Effector memory CD4-positive, alpha-beta T cell (primary cell): ENCODE data around the gene EME2.

ENCODE experiments used
- DNase-seq, 3 donors: peaks; one replicate each; pipeline ENCODE4 v3.0.0-alpha.2; 2020
- H3K27ac ChIP-seq: 2 replicates; pipeline ENCODE4 v1.7.0; 2013; ENCODE audit warnings: mild to moderate bottlenecking, low read length, moderate library complexity; ENCODE audit not compliant: insufficient read depth, poor library complexity, severe bottlenecking
- H3K27me3 ChIP-seq: replicated peaks from 2 replicates; pipeline ENCODE4 v1.7.0; 2013; ENCODE audit warnings: mild to moderate bottlenecking, low read length; ENCODE audit not compliant: insufficient read depth, control insufficient read depth, poor library complexity, severe bottlenecking
- H3K36me3 ChIP-seq: 2 replicates; pipeline ENCODE4 v1.7.0; 2013; ENCODE audit warnings: mild to moderate bottlenecking, low read length, moderate library complexity; ENCODE audit not compliant: control insufficient read depth, insufficient read depth
- H3K4me1 ChIP-seq: 2 replicates; pipeline ENCODE4 v1.7.0; 2013; ENCODE audit warnings: low read length, mild to moderate bottlenecking; ENCODE audit not compliant: control insufficient read depth, insufficient read depth, poor library complexity, severe bottlenecking
- H3K4me3 ChIP-seq: 2 replicates; pipeline ENCODE4 v1.7.0; 2013; ENCODE audit warnings: low read length, low read depth, mild to moderate bottlenecking; ENCODE audit not compliant: insufficient read depth, poor library complexity, severe bottlenecking
- H3K9me3 ChIP-seq: 2 replicates; pipeline ENCODE4 v1.7.0; 2013; ENCODE audit warnings: mild to moderate bottlenecking, low read length, moderate library complexity; ENCODE audit not compliant: control insufficient read depth

EME2 gene

DNA sequence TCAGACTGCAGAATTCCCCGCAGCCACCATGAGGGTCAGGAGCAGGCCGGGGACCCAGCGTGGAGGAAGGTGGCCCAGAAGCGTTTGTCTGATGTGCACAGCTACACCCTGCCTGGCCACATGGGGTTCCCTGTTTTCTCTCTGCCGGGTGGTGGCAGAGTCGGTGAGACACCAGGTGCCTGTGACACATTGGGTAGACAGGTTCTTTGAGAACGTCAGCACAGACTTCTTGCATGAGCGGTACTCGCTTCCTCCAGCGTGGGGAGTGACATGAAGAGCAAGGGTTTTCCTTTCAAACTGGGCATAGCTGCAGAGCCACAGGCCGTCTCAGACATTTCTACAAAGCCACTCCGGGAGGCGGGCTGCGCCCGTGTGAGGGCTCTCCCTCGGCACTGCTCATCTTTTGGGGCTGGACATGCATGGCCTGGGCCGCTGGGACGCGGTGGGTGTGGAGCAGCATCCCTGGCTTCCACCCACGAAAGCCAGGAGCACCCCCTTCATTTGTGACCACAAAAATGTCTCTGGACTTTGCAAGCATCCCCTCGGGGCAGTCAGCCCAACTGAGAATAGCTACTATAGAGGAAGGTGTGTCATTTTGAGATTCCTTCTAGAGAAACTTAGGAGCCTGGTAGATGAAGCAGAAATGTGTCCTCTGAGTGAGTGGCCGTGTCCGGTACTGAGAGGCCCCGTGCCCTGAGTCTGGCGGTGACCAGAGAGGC lies 27.3 kb upstream of the EME2 start:
- no peaks in the 10 kb centered on the region for H3K4me1 ChIP-seq
- no peak for DNase-seq
- no peaks in the 10 kb centered on the region for H3K9me3 ChIP-seq
- H3K4me3 ChIP-seq: no peak overlapping the region
- H3K27ac ChIP-seq: no peak overlapping the region
- peaks cover 59% of the 10 kb centered on the region for H3K36me3 ChIP-seq
- no peaks in the 10 kb centered on the region for H3K27me3 ChIP-seq

DNA sequence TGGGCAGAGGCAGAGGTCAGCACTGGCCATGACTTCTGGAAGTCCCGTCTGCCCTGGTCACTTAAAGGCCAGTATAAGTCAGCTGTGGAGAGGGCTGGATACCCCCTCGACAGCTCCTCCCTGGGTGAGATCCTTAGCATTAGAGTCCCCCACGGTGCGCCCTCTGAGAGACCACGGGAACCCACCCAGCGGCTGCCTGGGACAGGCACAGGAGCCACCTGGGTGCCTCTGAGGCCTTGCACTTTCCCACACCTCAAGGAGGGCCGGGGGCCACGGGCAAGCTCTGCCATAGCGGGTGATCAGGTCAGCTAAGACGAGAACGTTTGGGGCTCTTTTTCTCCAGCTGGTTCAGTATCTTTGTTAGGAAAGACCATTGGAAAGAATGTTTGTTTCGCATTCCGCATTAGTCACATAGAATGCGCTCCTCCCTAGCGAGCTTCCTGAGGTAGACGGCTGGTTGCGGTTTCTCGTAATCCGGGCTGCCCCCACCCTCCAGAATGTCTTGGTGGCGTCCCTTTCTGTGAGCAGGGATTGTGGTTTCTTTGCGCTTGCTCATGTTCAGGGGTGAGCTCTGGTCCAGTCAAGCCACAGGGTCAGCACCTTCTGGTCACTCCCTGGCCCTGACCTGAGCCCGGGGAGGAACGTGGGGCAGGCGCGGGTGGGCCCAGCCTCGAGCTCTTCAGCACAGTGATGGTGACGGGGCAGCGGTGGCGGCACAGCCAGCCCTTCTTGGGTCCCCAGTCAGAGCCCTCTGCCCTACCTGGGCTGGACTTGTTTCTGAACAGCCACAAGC lies 26.5 kb upstream of the EME2 start:
- no peaks in the 10 kb centered on the region for H3K9me3 ChIP-seq
- H3K27ac ChIP-seq: no peak overlapping the region
- no peak for DNase-seq
- H3K27me3 ChIP-seq: no peaks in the 10 kb centered on the region
- peaks cover 59% of the 10 kb centered on the region for H3K36me3 ChIP-seq
- no peak overlapping the region for H3K4me3 ChIP-seq
- no peaks in the 10 kb centered on the region for H3K4me1 ChIP-seq

- Histone ChIP-seq H3K36me3 (peaks cover 64% of the 10 kb centered on the region), H3K27ac (no peak overlapping the region), H3K27me3 (no peaks in the 10 kb centered on the region), H3K4me1 (no peaks in the 10 kb centered on the region), H3K9me3 (no peaks in the 10 kb centered on the region), H3K4me3 (no peak overlapping the region)
- DNase-seq: no peak
Observed at GRCh38 chr16:1746693-1747195, 25.9 kb upstream of the EME2 start.

- Histone ChIP-seq H3K27me3 (no peaks in the 10 kb centered on the region), H3K27ac (no peak overlapping the region), H3K4me3 (no peak overlapping the region), H3K36me3 (peaks cover 76% of the 10 kb centered on the region), H3K4me1 (no peaks in the 10 kb centered on the region), H3K9me3 (no peaks in the 10 kb centered on the region)
- no peak for DNase-seq
Observed at GRCh38 chr16:1747934-1748333, 24.7 kb upstream of the EME2 start.

GRCh38 chr16:1749152-1750117 lies 23.2 kb upstream of the EME2 start:
- no peak for DNase-seq
- H3K36me3 ChIP-seq: peaks cover 64% of the 10 kb centered on the region
- H3K27ac ChIP-seq: no peak overlapping the region
- H3K4me3 ChIP-seq: no peak overlapping the region
- no peaks in the 10 kb centered on the region for H3K4me1 ChIP-seq
- H3K9me3 ChIP-seq: no peaks in the 10 kb centered on the region
- H3K27me3 ChIP-seq: no peaks in the 10 kb centered on the region

- Histone ChIP-seq H3K27me3 (no peaks in the 10 kb centered on the region), H3K36me3 (peaks cover 52% of the 10 kb centered on the region), H3K9me3 (no peaks in the 10 kb centered on the region), H3K4me1 (peaks cover 4% of the 10 kb centered on the region), H3K4me3 (no peak overlapping the region), H3K27ac (no peak overlapping the region)
- DNase-seq: no peak
Observed at GRCh38 chr16:1751946-1752345, 20.7 kb upstream of the EME2 start.

- peaks cover 44% of the 10 kb centered on the region for H3K36me3 ChIP-seq
Observed at GRCh38 chr16:1752853-1753252, 19.8 kb upstream of the EME2 start.

GRCh38 chr16:1754204-1754603 lies 18.4 kb upstream of the EME2 start:
- Histone ChIP-seq H3K4me1 (peaks cover 8% of the 10 kb centered on the region), H3K36me3 (peaks cover 36% of the 10 kb centered on the region), H3K27ac (no peak overlapping the region), H3K27me3 (no peaks in the 10 kb centered on the region), H3K4me3 (no peak overlapping the region), H3K9me3 (no peaks in the 10 kb centered on the region)
- DNase-seq: no peak

More at GRCh38 chr16:1752853-1753252, 19.8 kb upstream of the EME2 start:
- Histone ChIP-seq H3K27me3 (no peaks in the 10 kb centered on the region), H3K4me3 (no peak overlapping the region), H3K4me1 (peaks cover 8% of the 10 kb centered on the region), H3K9me3 (no peaks in the 10 kb centered on the region), H3K27ac (no peak overlapping the region)
- no peak for DNase-seq

- no peak overlapping the region for H3K27ac ChIP-seq
- H3K4me1 ChIP-seq: peaks cover 8% of the 10 kb centered on the region
- H3K27me3 ChIP-seq: no peaks in the 10 kb centered on the region
- no peak overlapping the region for H3K4me3 ChIP-seq
- no peak for DNase-seq
- H3K36me3 ChIP-seq: peaks cover 32% of the 10 kb centered on the region
- no peaks in the 10 kb centered on the region for H3K9me3 ChIP-seq
Observed at GRCh38 chr16:1757714-1758461, 14.7 kb upstream of the EME2 start.
